Fibroblast of the aortic adventitia (primary cell): ENCODE data around the gene BZW1. TPM values are rescaled to one million over a fixed set of nuclear protein-coding genes. Genes with fewer than 3 reads are reported as not detected.

ENCODE experiments used
- DNase-seq: peaks from one replicate; pipeline ENCODE4 v3.0.0-alpha.2; 2010; ENCODE audit warnings: low read depth
- H3K4me3 ChIP-seq: 2 replicates; pipeline ENCODE4 v1.5.1; 2011; ENCODE audit warnings: low read depth, mild to moderate bottlenecking, control low read depth, low read length, moderate library complexity
- total RNA-seq: library from RNA; depleted of rRNA; stranded (reverse); fragments of >200 nt; gene quantifications from 2 replicates; pipeline ENCODE4 v1.2.3, GENCODE V29; 2012; ENCODE audit warnings: low replicate concordance
- TF ChIP-seq, protein P1 (sequence below): IDR thresholded peaks from 2 replicates; pipeline ENCODE4 v1.5.1; 2011; ENCODE audit warnings: mild to moderate bottlenecking, low read length, control low read depth, inconsistent platforms; ENCODE audit not compliant: insufficient read depth

BZW1 gene
- total RNA-seq, 1 donor, result 931 TPM

DNA sequence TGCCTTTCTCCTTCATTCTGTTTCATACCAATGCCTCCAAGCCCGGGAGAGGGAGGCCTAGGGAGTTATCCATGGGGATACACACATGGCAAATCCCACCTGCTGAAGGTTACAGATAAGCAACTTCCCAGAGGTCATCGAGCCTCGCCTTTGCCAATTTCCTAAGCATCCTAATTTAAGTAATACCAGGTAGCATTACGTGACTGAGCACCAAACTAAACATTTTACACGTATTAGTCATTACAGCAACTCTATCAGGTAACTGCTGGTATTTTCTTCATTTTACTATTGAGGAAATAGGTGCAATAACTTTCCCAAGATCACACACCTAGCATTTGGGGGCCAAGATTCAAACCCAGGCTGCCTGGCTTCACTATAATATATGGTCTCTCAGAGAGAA lies 30.1 kb upstream of the BZW1 start:
- TF ChIP-seq, protein P1, sequence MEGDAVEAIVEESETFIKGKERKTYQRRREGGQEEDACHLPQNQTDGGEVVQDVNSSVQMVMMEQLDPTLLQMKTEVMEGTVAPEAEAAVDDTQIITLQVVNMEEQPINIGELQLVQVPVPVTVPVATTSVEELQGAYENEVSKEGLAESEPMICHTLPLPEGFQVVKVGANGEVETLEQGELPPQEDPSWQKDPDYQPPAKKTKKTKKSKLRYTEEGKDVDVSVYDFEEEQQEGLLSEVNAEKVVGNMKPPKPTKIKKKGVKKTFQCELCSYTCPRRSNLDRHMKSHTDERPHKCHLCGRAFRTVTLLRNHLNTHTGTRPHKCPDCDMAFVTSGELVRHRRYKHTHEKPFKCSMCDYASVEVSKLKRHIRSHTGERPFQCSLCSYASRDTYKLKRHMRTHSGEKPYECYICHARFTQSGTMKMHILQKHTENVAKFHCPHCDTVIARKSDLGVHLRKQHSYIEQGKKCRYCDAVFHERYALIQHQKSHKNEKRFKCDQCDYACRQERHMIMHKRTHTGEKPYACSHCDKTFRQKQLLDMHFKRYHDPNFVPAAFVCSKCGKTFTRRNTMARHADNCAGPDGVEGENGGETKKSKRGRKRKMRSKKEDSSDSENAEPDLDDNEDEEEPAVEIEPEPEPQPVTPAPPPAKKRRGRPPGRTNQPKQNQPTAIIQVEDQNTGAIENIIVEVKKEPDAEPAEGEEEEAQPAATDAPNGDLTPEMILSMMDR, result no peak
- DNase-seq, result no peak
- no peak overlapping the region for H3K4me3 ChIP-seq

DNA sequence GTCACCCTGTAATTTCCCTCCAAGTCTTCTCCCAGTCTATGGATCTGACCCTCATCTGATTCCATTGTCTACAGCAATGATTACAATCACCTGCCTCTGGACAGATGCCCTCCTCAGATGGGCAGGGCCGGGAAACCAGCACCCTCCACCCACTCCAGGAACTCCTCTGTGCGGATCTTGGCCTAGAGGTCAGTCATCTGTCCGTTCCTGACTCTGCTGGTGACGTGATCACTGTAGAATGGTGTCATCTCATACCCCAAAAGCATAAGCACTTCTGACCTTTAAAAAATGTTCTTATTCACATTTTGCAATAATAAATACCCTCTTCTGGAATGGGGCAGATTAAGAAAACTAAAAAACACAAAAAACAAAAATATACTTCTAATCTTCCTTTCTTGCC lies 29.5 kb upstream of the BZW1 start:
- no peak overlapping the region for H3K4me3 ChIP-seq
- DNase-seq, result no peak
- TF ChIP-seq, protein P1, result no peak

DNA sequence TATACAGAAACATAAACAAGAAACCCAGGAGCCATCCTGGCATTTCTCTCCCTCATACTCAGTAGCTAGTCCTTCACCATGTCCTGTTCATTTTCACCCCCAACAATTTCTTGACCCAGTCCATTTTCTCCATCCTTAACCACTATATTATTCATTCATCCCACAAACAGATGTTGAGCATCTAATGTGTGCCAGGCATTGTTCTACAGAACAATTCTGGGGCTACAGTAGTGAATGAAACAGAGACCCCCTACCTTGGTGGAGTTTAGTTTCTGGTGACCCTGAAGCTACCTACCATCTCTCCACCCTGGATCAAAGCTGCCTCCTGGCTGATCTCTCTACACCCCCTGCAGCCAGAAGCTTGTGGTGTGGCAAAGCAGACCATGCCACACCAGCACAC lies 27.5 kb upstream of the BZW1 start:
- H3K4me3 ChIP-seq, result no peak overlapping the region
- TF ChIP-seq, protein P1, result no peak
- DNase-seq, result peak; percentile 43

DNA sequence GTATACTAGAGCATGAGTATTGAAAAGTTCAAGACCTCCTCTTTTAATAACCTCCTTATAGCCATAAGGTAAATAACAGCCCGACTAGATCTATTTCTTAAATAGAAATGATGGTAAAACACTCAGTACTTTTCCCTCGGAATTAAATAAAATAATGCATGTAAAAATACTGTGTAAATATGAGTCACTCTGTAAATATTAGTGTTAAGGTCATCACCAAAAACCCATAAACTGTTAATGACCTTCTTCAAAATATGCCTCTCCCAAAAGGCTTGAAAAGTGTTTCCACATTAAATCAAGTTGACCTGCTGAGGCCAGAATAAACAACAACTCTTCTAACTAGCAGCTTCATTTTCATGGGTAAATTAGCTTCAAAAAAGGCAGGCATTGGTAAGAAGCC lies 25.3 kb upstream of the BZW1 start:
- no peak overlapping the region for H3K4me3 ChIP-seq
- peak; percentile 72 for DNase-seq
- TF ChIP-seq, protein P1, result no peak

DNA sequence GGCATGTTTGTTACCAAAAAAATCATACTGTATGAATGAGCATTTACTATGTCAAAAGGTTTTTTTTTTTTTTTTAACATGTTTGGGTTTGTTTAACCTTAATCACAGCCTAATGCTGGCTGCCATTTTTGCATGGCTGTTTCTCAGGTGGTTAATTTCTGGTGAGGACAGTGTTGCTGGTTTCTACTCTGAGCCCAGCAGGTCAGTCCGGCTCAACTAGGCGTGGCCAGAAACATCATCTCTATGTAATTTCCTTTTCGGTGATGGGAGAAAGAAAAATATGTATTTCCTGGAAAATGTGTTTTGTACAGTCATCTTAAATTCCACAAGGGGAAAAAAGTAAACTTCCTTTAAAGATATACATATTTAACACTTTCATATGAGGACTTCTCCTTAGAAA lies 24.9 kb upstream of the BZW1 start:
- TF ChIP-seq, protein P1, result no peak
- no peak overlapping the region for H3K4me3 ChIP-seq
- DNase-seq, result peak; percentile 91

DNA sequence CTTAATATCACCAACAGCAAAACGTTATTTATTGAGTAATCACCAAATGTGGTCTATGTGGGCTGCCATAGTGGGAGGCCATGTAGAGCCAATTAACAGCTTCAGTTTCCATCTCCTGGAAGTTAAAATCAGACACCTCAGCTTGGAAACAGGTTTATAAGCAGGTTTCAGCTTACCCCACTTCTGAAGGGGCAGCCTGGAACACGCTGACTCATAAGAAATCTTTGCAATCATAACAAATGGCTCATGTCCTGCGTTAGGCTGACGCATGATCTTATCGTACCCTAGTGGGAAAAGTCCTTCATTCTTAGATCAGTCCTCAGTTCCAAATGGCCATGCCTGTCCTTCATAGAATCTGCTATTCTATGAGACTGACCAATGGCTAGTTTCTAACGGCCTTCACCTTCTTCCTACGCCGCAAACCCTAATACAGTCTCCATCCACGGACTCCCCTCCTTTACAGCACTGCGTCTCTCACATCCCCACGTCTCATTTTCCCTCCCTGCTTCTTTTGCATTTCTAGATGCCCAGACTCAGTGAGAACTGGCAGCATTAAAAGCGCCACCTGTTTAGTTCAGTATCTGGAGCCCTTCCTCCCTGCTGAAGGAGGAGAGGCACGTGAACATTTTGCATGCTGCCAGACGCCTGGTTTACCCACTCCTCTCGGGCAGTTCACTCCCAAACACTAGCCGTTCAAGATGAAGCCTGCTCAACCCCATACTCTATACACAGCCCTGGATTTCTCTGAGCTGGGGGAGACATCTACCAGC lies 24.2 kb upstream of the BZW1 start:
- peak overlapping the region; percentile 25 for H3K4me3 ChIP-seq
- DNase-seq, result peak; percentile 97
- TF ChIP-seq, protein P1, result no peak
